Stimulated activated CD4-positive, alpha-beta T cell treated with anti-CD3 and anti-CD28 coated beads, Interleukin-4, amount 100 ng/mL, for 1 hour (primary cell): ENCODE data around the gene RAB11FIP3.
"Not testable (repeated sequence)": the region's sequence is repeated elsewhere in the genome, so short reads cannot be mapped to it uniquely, and the experiment has no call there.

Experiments
- DNase-seq: peaks from one replicate; pipeline ENCODE4 v3.0.0-alpha.2; 2020

The RAB11FIP3 gene

GRCh38 chr16:391885-392335, 33.5 kb upstream of the RAB11FIP3 start:
- DNase-seq: peak; percentile 74

GRCh38 chr16:392450-393030, 32.9 kb upstream of the RAB11FIP3 start:
- no peak for DNase-seq

- DNase-seq: no peak
Measured at GRCh38 chr16:396199-396598, 29.2 kb upstream of the RAB11FIP3 start.

GRCh38 chr16:396605-397004, 28.8 kb upstream of the RAB11FIP3 start:
- DNase-seq: no peak

- DNase-seq: peak; percentile 41
Measured at GRCh38 chr16:397135-397661, 28.3 kb upstream of the RAB11FIP3 start, which contains the start of gene NME4. NME4 (plus strand) TSS chr16:397199; CDS start chr16:397223, 24 bp downstream.

- peak; percentile 30 for DNase-seq
Measured at GRCh38 chr16:397736-398332, 27.6 kb upstream of the RAB11FIP3 start.

GRCh38 chr16:398561-399339, 26.7 kb upstream of the RAB11FIP3 start:
- DNase-seq: no peak

GRCh38 chr16:399340-400019, 26.0 kb upstream of the RAB11FIP3 start:
- DNase-seq: no peak

- no peak for DNase-seq
Measured at GRCh38 chr16:400061-400591, 25.3 kb upstream of the RAB11FIP3 start.

GRCh38 chr16:401468-402348, 23.7 kb upstream of the RAB11FIP3 start, which contains the start of gene DECR2:
DECR2 (plus strand) TSS chr16:401885; CDS start chr16:401964, 79 bp downstream.
- DNase-seq: peak; percentile 100

- DNase-seq: no peak
Measured at GRCh38 chr16:404971-405486, 20.4 kb upstream of the RAB11FIP3 start.

GRCh38 chr16:405548-406506, 19.6 kb upstream of the RAB11FIP3 start:
- no peak for DNase-seq

GRCh38 chr16:407253-407652, 18.2 kb upstream of the RAB11FIP3 start:
- DNase-seq: no peak

- no peak for DNase-seq
Measured at GRCh38 chr16:410516-411178, 14.8 kb upstream of the RAB11FIP3 start.

- no peak for DNase-seq
Measured at GRCh38 chr16:411576-412265, 13.7 kb upstream of the RAB11FIP3 start.

GRCh38 chr16:414395-415169, 10.9 kb upstream of the RAB11FIP3 start:
- no peak for DNase-seq

- not testable (repeated sequence) for DNase-seq
Measured at GRCh38 chr16:415170-415498, 10.3 kb upstream of the RAB11FIP3 start.

GRCh38 chr16:422179-422578, 3.3 kb upstream of the RAB11FIP3 start:
- not testable (repeated sequence) for DNase-seq
